ENCODE results near the gene TMEM132C. TPM values are rescaled to one million over a fixed set of nuclear protein-coding genes. Genes with fewer than 3 reads are reported as not detected.
"Not testable (repeated sequence)": the region's sequence is repeated elsewhere in the genome, so short reads cannot be mapped to it uniquely, and the experiment has no call there.

TMEM132C gene
- 10 to 100 TPM in 2 of 12 donors, 1 to 10 TPM in 6, under 1 TPM in 2, not detected in 2; 0.84 to 35.0 (median 1.8) TPM for polyA plus RNA-seq (ENCODE audit: insufficient read length in 12 of 12)
- long read RNA-seq, donor 1, result 0 reads
- long read RNA-seq, donor 2, full-length matches to known transcripts, result 1 of 1 reads
- long read RNA-seq, donor 2, partial matches to known transcripts, result 0 of 1 reads
- long read RNA-seq, donor 2, other reads (novel, unspliced or antisense), result 0 of 1 reads
- long read RNA-seq, donor 3, result 0 reads
- long read RNA-seq, donor 4, result 0 reads
- long read RNA-seq, donor 5, result 0 reads
- long read RNA-seq, donor 6, result 0 reads
- long read RNA-seq, donor 7, result 0 reads
- long read RNA-seq, donor 8, full-length matches to known transcripts, result 1 of 1 reads
- long read RNA-seq, donor 8, partial matches to known transcripts, result 0 of 1 reads
- long read RNA-seq, donor 8, other reads (novel, unspliced or antisense), result 0 of 1 reads
- long read RNA-seq, donor 9, result 0 reads
- long read RNA-seq, donor 10, result 0 reads
- long read RNA-seq, donor 11, result 0 reads

- no peak for DNase-seq
These were observed at the start of gene TMEM132C for GRCh38 chr12:128267131-128267622. Gene TMEM132C, plus strand, starts transcription at chr12:128267170. Its CDS starts 233 bp downstream, at chr12:128267403.

GRCh38 chr12:128224226-128224625 is 42.7 kb upstream of the TMEM132C start:
- DNase-seq, result no peak

- no peak for DNase-seq
These were observed 38.4 kb upstream of the TMEM132C start for GRCh38 chr12:128228581-128228980.

GRCh38 chr12:128235635-128236417 is 31.1 kb upstream of the TMEM132C start:
- no peak for DNase-seq

GRCh38 chr12:128236525-128236924 is 30.4 kb upstream of the TMEM132C start:
- no peak for DNase-seq

GRCh38 chr12:128240745-128241144 is 26.2 kb upstream of the TMEM132C start:
- DNase-seq, result no peak

- no peak for DNase-seq
These were observed 21.8 kb upstream of the TMEM132C start for GRCh38 chr12:128245121-128245520.

- DNase-seq, result no peak
These were observed 21.1 kb upstream of the TMEM132C start for GRCh38 chr12:128245905-128246304.

- DNase-seq, result no peak
These were observed 16.9 kb upstream of the TMEM132C start for GRCh38 chr12:128250096-128250495.

GRCh38 chr12:128253829-128254228 is 13.1 kb upstream of the TMEM132C start:
- DNase-seq, result not testable (repeated sequence)

- DNase-seq, result no peak
These were observed 8.0 kb upstream of the TMEM132C start for GRCh38 chr12:128258866-128259555.

- DNase-seq, result peak; percentile 57
These were observed 7.4 kb upstream of the TMEM132C start for GRCh38 chr12:128259556-128260070.

- no peak for DNase-seq
These were observed 5.2 kb upstream of the TMEM132C start for GRCh38 chr12:128261757-128262156.

- no peak for DNase-seq
These were observed 1.4 kb upstream of the TMEM132C start for GRCh38 chr12:128265566-128265965.

GRCh38 chr12:128266086-128266485 is 884 bp upstream of the TMEM132C start:
- no peak for DNase-seq

- DNase-seq, result no peak
These were observed 334 bp upstream of the TMEM132C start for GRCh38 chr12:128266541-128267130.

GRCh38 chr12:128267651-128268378 is 845 bp downstream of the TMEM132C start:
- DNase-seq, result no peak

- no peak for DNase-seq
These were observed 1.5 kb downstream of the TMEM132C start for GRCh38 chr12:128268379-128268995.

- DNase-seq, result no peak
These were observed 2.2 kb downstream of the TMEM132C start for GRCh38 chr12:128269181-128269591.

GRCh38 chr12:128276471-128276870 is 9.5 kb downstream of the TMEM132C start:
- DNase-seq, result no peak
